Ovary (tissue), 3 donors: ENCODE measurements around the gene ZFPL1.
A peak's percentile ranks its signal among the peaks of the same experiment; 100 is the strongest.

Experiments
- CTCF ChIP-seq, 3 donors: fragments of 450-650 bp in 2 of 3; fragments of 200-600 bp in 1 of 3; IDR thresholded peaks; one replicate each; pipeline versions ENCODE4 v1.5.1 to v1.8.0; 2016 to 2022; ENCODE audit warnings: antibody characterized with exemption in 3 of 3, mild to moderate bottlenecking in 1 of 3
- EP300 ChIP-seq: sonication (generic); formaldehyde crosslinking; IDR thresholded peaks from one replicate; pipeline ENCODE4 v1.6.1; 2017; ENCODE audit warnings: antibody characterized with exemption
- POLR2A ChIP-seq: fragments of 450-650 bp; IDR thresholded peaks from one replicate; pipeline ENCODE4 v1.6.1; 2017; ENCODE audit warnings: antibody characterized with exemption, mild to moderate bottlenecking, moderate library complexity
- donor health status: DM: no; HTN: no; CAD: no.

- TF ChIP-seq CTCF (IDR thresholded peaks at IDR 0.05) (no peak), POLR2A (peak; percentile 15), EP300 (no peak)
These were observed 51.1 kb downstream of the ZFPL1 start for GRCh38 chr11:65134952-65135632.
